ENCODE data around the gene STX18.

The STX18 gene

DNA sequence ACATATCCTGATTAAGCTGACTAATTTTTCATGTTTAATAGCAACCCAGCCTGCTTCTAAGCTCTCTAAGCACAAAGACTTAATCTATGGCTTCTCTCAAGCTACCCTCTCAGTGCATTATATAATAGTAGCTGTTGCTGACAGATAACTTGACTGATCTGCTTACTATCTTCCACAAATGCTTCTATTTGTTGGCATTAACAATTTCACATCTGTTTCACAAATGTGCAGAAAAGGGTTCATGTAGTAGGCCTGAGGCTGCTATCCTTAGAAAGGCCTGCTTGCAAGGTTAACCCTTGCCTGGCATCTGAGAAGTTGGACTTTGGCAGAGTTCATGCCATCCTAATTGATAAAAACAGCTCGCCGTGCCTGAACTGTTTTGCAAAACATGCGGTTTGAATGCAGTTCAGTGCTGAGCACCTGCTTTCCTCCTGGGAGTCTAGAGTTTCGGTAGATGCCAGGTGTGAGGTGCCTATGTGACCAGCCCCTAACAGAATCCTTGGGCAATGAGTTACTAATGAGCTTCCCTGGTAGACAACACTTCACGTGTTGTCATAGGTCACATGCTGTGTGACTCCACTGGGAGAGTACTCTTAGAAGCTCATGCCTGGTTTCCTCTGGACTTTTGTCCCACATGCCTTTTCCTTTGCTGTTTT is 86.5 kb downstream of the STX18 start:
- H3K27me3 ChIP-seq (replicated peaks in 2 of 5; ENCODE audit: control insufficient read depth in 4 of 5, insufficient read depth in 5 of 5, low read length in 4 of 5), result no peaks in the 10 kb centered on the region
- POLR2A ChIA-PET, result no interaction called here
- CTCF ChIA-PET, result no interaction called here
- no peak for DNase-seq
- H3K4me1 ChIP-seq (ENCODE audit: control extremely low read depth in 1 of 4, control insufficient read depth in 4 of 4, insufficient read depth in 4 of 4, low read length in 3 of 4), result no peaks in the 10 kb centered on the region
- peaks cover 16 to 61% (median 39%) of the 10 kb centered on the region in 4 experiments for H3K36me3 ChIP-seq (ENCODE audit: control insufficient read depth in 4 of 4, insufficient read depth in 4 of 4, low read length in 3 of 4)
- no peaks in the 10 kb centered on the region for H3K9me3 ChIP-seq (ENCODE audit: control extremely low read depth in 1 of 5, control insufficient read depth in 4 of 5, insufficient read depth in 2 of 5, low read depth in 1 of 5, low read length in 4 of 5)
- no peak overlapping the region for H3K4me3 ChIP-seq (ENCODE audit: control insufficient read depth in 1 of 7, extremely low read depth in 1 of 7, insufficient read depth in 4 of 7, low read depth in 2 of 7, low read length in 6 of 7)
- 98% methylated on average over 5 of the region's 5 CpGs for WGBS (ENCODE audit: insufficient coverage)
- no peak overlapping the region for H3K27ac ChIP-seq (ENCODE audit: insufficient read depth in 1 of 2, low read depth in 1 of 2, low read length in 2 of 2, poor library complexity in 1 of 2, severe bottlenecking in 2 of 2)

DNA sequence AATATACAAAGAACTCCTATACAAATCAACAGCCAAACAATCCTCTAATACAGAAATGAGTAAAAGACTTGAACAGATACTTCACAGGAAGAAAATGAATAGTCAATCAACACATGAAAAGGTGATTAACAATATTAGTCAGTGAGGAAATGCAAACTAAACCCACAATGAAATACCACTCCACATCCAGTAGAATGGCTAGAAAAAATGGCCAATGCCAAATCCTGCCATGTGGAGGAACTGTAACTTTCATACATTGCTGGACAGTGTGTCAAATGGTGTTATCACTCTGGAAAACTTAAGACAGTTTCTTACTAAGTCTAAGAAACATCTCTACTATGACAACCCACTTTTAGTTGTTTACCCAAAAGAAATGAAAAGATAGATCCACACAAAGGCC is 95.4 kb downstream of the STX18 start:
- H3K9me3 ChIP-seq (ENCODE audit: control extremely low read depth in 1 of 5, control insufficient read depth in 4 of 5, insufficient read depth in 2 of 5, low read depth in 1 of 5, low read length in 4 of 5), result no peaks in the 10 kb centered on the region
- no peak for DNase-seq
- H3K4me1 ChIP-seq (ENCODE audit: control extremely low read depth in 1 of 4, control insufficient read depth in 4 of 4, insufficient read depth in 4 of 4, low read length in 3 of 4), result no peaks in the 10 kb centered on the region
- CTCF ChIA-PET, result no interaction called here
- POLR2A ChIA-PET, result no interaction called here
- H3K4me3 ChIP-seq (ENCODE audit: control insufficient read depth in 1 of 7, extremely low read depth in 1 of 7, insufficient read depth in 4 of 7, low read depth in 2 of 7, low read length in 6 of 7), result no peak overlapping the region
- peaks cover 0 to 4% (median 2%) of the 10 kb centered on the region in 4 experiments for H3K36me3 ChIP-seq (ENCODE audit: control insufficient read depth in 4 of 4, insufficient read depth in 4 of 4, low read length in 3 of 4)
- H3K27me3 ChIP-seq (replicated peaks in 2 of 5; ENCODE audit: control insufficient read depth in 4 of 5, insufficient read depth in 5 of 5, low read length in 4 of 5), result no peaks in the 10 kb centered on the region
- H3K27ac ChIP-seq (ENCODE audit: insufficient read depth in 1 of 2, low read depth in 1 of 2, low read length in 2 of 2, poor library complexity in 1 of 2, severe bottlenecking in 2 of 2), result no peak overlapping the region

- ChIA-PET POLR2A (no interaction called here), CTCF (no interaction called here)
- 89% methylated on average over 1 of the region's 2 CpGs for whole genome bisulfite sequencing (ENCODE audit: insufficient coverage)
- H3K36me3 ChIP-seq (ENCODE audit: control insufficient read depth in 4 of 4, insufficient read depth in 4 of 4, low read length in 3 of 4), result peaks cover 0 to 4% (median 1%) of the 10 kb centered on the region in 4 experiments
- no peaks in the 10 kb centered on the region for H3K27me3 ChIP-seq (replicated peaks in 2 of 5; ENCODE audit: control insufficient read depth in 4 of 5, insufficient read depth in 5 of 5, low read length in 4 of 5)
- H3K4me1 ChIP-seq (ENCODE audit: control extremely low read depth in 1 of 4, control insufficient read depth in 4 of 4, insufficient read depth in 4 of 4, low read length in 3 of 4), result no peaks in the 10 kb centered on the region
- no peak overlapping the region for H3K27ac ChIP-seq (ENCODE audit: insufficient read depth in 1 of 2, low read depth in 1 of 2, low read length in 2 of 2, poor library complexity in 1 of 2, severe bottlenecking in 2 of 2)
- no peak overlapping the region for H3K4me3 ChIP-seq (ENCODE audit: control insufficient read depth in 1 of 7, extremely low read depth in 1 of 7, insufficient read depth in 4 of 7, low read depth in 2 of 7, low read length in 6 of 7)
- H3K9me3 ChIP-seq (ENCODE audit: control extremely low read depth in 1 of 5, control insufficient read depth in 4 of 5, insufficient read depth in 2 of 5, low read depth in 1 of 5, low read length in 4 of 5), result no peaks in the 10 kb centered on the region
- DNase-seq, result no peak
These were observed 98.0 kb downstream of the STX18 start for GRCh38 chr4:4443821-4444220.

- Histone ChIP-seq H3K4me3 (ENCODE audit: control insufficient read depth in 1 of 7, extremely low read depth in 1 of 7, insufficient read depth in 4 of 7, low read depth in 2 of 7, low read length in 6 of 7) (no peak overlapping the region), H3K27ac (ENCODE audit: insufficient read depth in 1 of 2, low read depth in 1 of 2, low read length in 2 of 2, poor library complexity in 1 of 2, severe bottlenecking in 2 of 2) (no peak overlapping the region), H3K36me3 (ENCODE audit: control insufficient read depth in 4 of 4, insufficient read depth in 4 of 4, low read length in 3 of 4) (peaks cover 2 to 11% (median 11%) of the 10 kb centered on the region in 4 experiments), H3K9me3 (ENCODE audit: control extremely low read depth in 1 of 5, control insufficient read depth in 4 of 5, insufficient read depth in 2 of 5, low read depth in 1 of 5, low read length in 4 of 5) (no peaks in the 10 kb centered on the region), H3K27me3 (replicated peaks in 2 of 5; ENCODE audit: control insufficient read depth in 4 of 5, insufficient read depth in 5 of 5, low read length in 4 of 5) (no peaks in the 10 kb centered on the region), H3K4me1 (ENCODE audit: control extremely low read depth in 1 of 4, control insufficient read depth in 4 of 4, insufficient read depth in 4 of 4, low read length in 3 of 4) (no peaks in the 10 kb centered on the region)
- ChIA-PET POLR2A (no interaction called here), CTCF (interaction anchor here (1.3 kb wide), 1 partner anchor 9 kb away, joined by 5 read pairs; no protein-coding TSS in a partner anchor)
- WGBS (ENCODE audit: insufficient coverage), result no CpG with 5 or more reads among the region's 2 CpGs
- DNase-seq, result no peak
These were observed 101.4 kb downstream of the STX18 start for GRCh38 chr4:4440333-4441061.

GRCh38 chr4:4439782-4440181 is 102.1 kb downstream of the STX18 start:
- WGBS (ENCODE audit: insufficient coverage), result 100% methylated on average over 2 of the region's 4 CpGs
- Histone ChIP-seq H3K27me3 (replicated peaks in 2 of 5; ENCODE audit: control insufficient read depth in 4 of 5, insufficient read depth in 5 of 5, low read length in 4 of 5) (no peaks in the 10 kb centered on the region), H3K4me1 (ENCODE audit: control extremely low read depth in 1 of 4, control insufficient read depth in 4 of 4, insufficient read depth in 4 of 4, low read length in 3 of 4) (no peaks in the 10 kb centered on the region), H3K27ac (ENCODE audit: insufficient read depth in 1 of 2, low read depth in 1 of 2, low read length in 2 of 2, poor library complexity in 1 of 2, severe bottlenecking in 2 of 2) (no peak overlapping the region), H3K36me3 (ENCODE audit: control insufficient read depth in 4 of 4, insufficient read depth in 4 of 4, low read length in 3 of 4) (peaks cover 2 to 11% (median 11%) of the 10 kb centered on the region in 4 experiments), H3K9me3 (ENCODE audit: control extremely low read depth in 1 of 5, control insufficient read depth in 4 of 5, insufficient read depth in 2 of 5, low read depth in 1 of 5, low read length in 4 of 5) (no peaks in the 10 kb centered on the region), H3K4me3 (ENCODE audit: control insufficient read depth in 1 of 7, extremely low read depth in 1 of 7, insufficient read depth in 4 of 7, low read depth in 2 of 7, low read length in 6 of 7) (no peak overlapping the region)
- no peak for DNase-seq
- ChIA-PET POLR2A (no interaction called here), CTCF (interaction anchor here (1.3 kb wide), 1 partner anchor 8 kb away, joined by 5 read pairs; no protein-coding TSS in a partner anchor)

GRCh38 chr4:4438891-4439290 is 103.0 kb downstream of the STX18 start:
- no peak overlapping the region for H3K27ac ChIP-seq (ENCODE audit: insufficient read depth in 1 of 2, low read depth in 1 of 2, low read length in 2 of 2, poor library complexity in 1 of 2, severe bottlenecking in 2 of 2)
- H3K27me3 ChIP-seq (replicated peaks in 2 of 5; ENCODE audit: control insufficient read depth in 4 of 5, insufficient read depth in 5 of 5, low read length in 4 of 5), result no peaks in the 10 kb centered on the region
- DNase-seq, result no peak
- no peak overlapping the region for H3K4me3 ChIP-seq (ENCODE audit: control insufficient read depth in 1 of 7, extremely low read depth in 1 of 7, insufficient read depth in 4 of 7, low read depth in 2 of 7, low read length in 6 of 7)
- H3K4me1 ChIP-seq (ENCODE audit: control extremely low read depth in 1 of 4, control insufficient read depth in 4 of 4, insufficient read depth in 4 of 4, low read length in 3 of 4), result no peaks in the 10 kb centered on the region
- ChIA-PET CTCF (no interaction called here), POLR2A (no interaction called here)
- H3K36me3 ChIP-seq (ENCODE audit: control insufficient read depth in 4 of 4, insufficient read depth in 4 of 4, low read length in 3 of 4), result peaks cover 2 to 15% (median 11%) of the 10 kb centered on the region in 4 experiments
- H3K9me3 ChIP-seq (ENCODE audit: control extremely low read depth in 1 of 5, control insufficient read depth in 4 of 5, insufficient read depth in 2 of 5, low read depth in 1 of 5, low read length in 4 of 5), result no peaks in the 10 kb centered on the region

DNA sequence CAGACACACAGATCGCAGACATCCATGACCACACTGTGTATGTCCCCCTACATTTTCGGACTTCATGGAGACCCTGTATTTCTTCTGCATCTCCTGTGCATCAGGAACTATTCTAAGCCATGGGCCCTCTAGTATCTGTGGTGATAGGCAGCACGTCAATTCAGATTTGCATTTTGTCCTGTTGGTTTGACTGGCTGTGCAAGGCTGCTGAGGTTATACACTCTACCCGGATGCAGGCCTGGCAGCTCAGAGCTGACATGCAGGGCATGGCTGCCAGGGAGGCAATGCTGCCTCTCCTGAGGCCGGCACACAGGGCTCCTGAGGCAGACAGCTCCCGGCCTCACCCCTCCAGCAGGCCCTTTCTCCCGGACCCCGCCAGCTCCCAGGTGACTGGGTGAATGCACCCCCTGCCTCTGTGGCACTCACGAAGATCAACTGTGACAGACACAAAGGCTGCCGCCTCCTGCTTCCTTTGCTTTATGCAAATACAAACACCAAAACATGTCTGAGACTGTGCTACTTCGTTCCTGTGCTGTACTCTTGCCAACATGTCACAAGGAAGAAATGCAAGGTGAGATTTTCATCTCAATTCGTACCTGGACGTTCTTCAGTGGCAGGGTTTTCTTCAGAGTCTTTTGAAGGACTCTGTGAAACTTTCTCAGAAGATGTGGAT is 103.9 kb downstream of the STX18 start:
- Histone ChIP-seq H3K27me3 (replicated peaks in 2 of 5; ENCODE audit: control insufficient read depth in 4 of 5, insufficient read depth in 5 of 5, low read length in 4 of 5) (no peaks in the 10 kb centered on the region), H3K9me3 (ENCODE audit: control extremely low read depth in 1 of 5, control insufficient read depth in 4 of 5, insufficient read depth in 2 of 5, low read depth in 1 of 5, low read length in 4 of 5) (no peaks in the 10 kb centered on the region), H3K4me3 (ENCODE audit: control insufficient read depth in 1 of 7, extremely low read depth in 1 of 7, insufficient read depth in 4 of 7, low read depth in 2 of 7, low read length in 6 of 7) (no peak overlapping the region), H3K4me1 (ENCODE audit: control extremely low read depth in 1 of 4, control insufficient read depth in 4 of 4, insufficient read depth in 4 of 4, low read length in 3 of 4) (no peaks in the 10 kb centered on the region), H3K27ac (ENCODE audit: insufficient read depth in 1 of 2, low read depth in 1 of 2, low read length in 2 of 2, poor library complexity in 1 of 2, severe bottlenecking in 2 of 2) (no peak overlapping the region), H3K36me3 (ENCODE audit: control insufficient read depth in 4 of 4, insufficient read depth in 4 of 4, low read length in 3 of 4) (peaks cover 2 to 21% (median 11%) of the 10 kb centered on the region in 4 experiments)
- ChIA-PET POLR2A (no interaction called here), CTCF (no interaction called here)
- DNase-seq, result no peak
- WGBS (ENCODE audit: insufficient coverage), result 94% methylated on average over 8 of the region's 13 CpGs
